ENCODE results near the gene FOXRED2.

Gene FOXRED2

GRCh38 chr22:36510384-36510783 is 3.5 kb upstream of the FOXRED2 start:
- H4K8ac ChIP-seq (ENCODE audit: low read depth, low read length): no peak overlapping the region
- no peak overlapping the region for H3K23ac ChIP-seq (ENCODE audit: low read length)
- no peak overlapping the region for H2BK12ac ChIP-seq (ENCODE audit: low read length)
- peaks cover 8 to 9% of the 10 kb centered on the region in 2 experiments for H3K4me1 ChIP-seq (ENCODE audit: control insufficient read depth in 1 of 2, insufficient read depth in 2 of 2, low read length in 2 of 2)
- peaks cover 35 to 43% of the 10 kb centered on the region in 2 experiments for H3K36me3 ChIP-seq (ENCODE audit: control insufficient read depth in 1 of 2, insufficient read depth in 2 of 2, low read length in 2 of 2)
- H3K4me2 ChIP-seq (ENCODE audit: low read length): no peak overlapping the region
- DNase-seq: no peak
- H3K27me3 ChIP-seq (ENCODE audit: insufficient read depth, low read length): no peaks in the 10 kb centered on the region
- no peak overlapping the region for H2AK5ac ChIP-seq (ENCODE audit: low read length)
- H3K79me2 ChIP-seq (ENCODE audit: control insufficient read depth, insufficient read depth, low read length, poor library complexity): peaks cover 2% of the 10 kb centered on the region
- peaks cover 5% of the 10 kb centered on the region for H3K79me1 ChIP-seq (ENCODE audit: low read length)
- no peak overlapping the region for H3K27ac ChIP-seq (ENCODE audit: low read depth, low read length)
- no peak overlapping the region for H3K4ac ChIP-seq (ENCODE audit: low read depth, low read length)
- no peaks in the 10 kb centered on the region for H3K9me3 ChIP-seq (ENCODE audit: insufficient read depth, low read depth, low read length)
- H2BK5ac ChIP-seq (ENCODE audit: low read depth, low read length, poor library complexity): no peak overlapping the region
- H2AFZ ChIP-seq (ENCODE audit: insufficient read depth, low read length, poor library complexity): no peak overlapping the region
- H4K12ac ChIP-seq (ENCODE audit: low read depth, low read length): no peak overlapping the region
- no peak overlapping the region for H3K14ac ChIP-seq (ENCODE audit: low read length)
- H3K9ac ChIP-seq (ENCODE audit: low read length): no peak overlapping the region
- no peak overlapping the region for H3K4me3 ChIP-seq (ENCODE audit: low read depth, low read length)
- no peak overlapping the region for H2BK120ac ChIP-seq (ENCODE audit: insufficient read depth, low read length, poor library complexity)
- H4K91ac ChIP-seq (ENCODE audit: low read depth, low read length): no peak overlapping the region
- no peak overlapping the region for H3K18ac ChIP-seq (ENCODE audit: low read length)
- WGBS (ENCODE audit: extremely low coverage, insufficient coverage, insufficient read length): no CpG with 5 or more reads among the region's 3 CpGs

- no peak overlapping the region for H2BK120ac ChIP-seq (ENCODE audit: insufficient read depth, low read length, poor library complexity)
- no peak overlapping the region for H2AFZ ChIP-seq (ENCODE audit: insufficient read depth, low read length, poor library complexity)
- H2BK12ac ChIP-seq (ENCODE audit: low read length): no peak overlapping the region
- H3K4me3 ChIP-seq (ENCODE audit: low read depth, low read length): peak overlapping the region; percentile 70
- peaks cover 5% of the 10 kb centered on the region for H3K79me1 ChIP-seq (ENCODE audit: low read length)
- no peak overlapping the region for H3K27ac ChIP-seq (ENCODE audit: low read depth, low read length)
- H4K8ac ChIP-seq (ENCODE audit: low read depth, low read length): peak overlapping the region; percentile 85
- no peak overlapping the region for H3K18ac ChIP-seq (ENCODE audit: low read length)
- no peak overlapping the region for H3K4ac ChIP-seq (ENCODE audit: low read depth, low read length)
- peaks cover 8 to 9% of the 10 kb centered on the region in 2 experiments for H3K4me1 ChIP-seq (ENCODE audit: control insufficient read depth in 1 of 2, insufficient read depth in 2 of 2, low read length in 2 of 2)
- H3K23ac ChIP-seq (ENCODE audit: low read length): no peak overlapping the region
- peaks cover 2% of the 10 kb centered on the region for H3K9me3 ChIP-seq (ENCODE audit: insufficient read depth, low read depth, low read length)
- H3K14ac ChIP-seq (ENCODE audit: low read length): no peak overlapping the region
- no peak overlapping the region for H2AK5ac ChIP-seq (ENCODE audit: low read length)
- no peak overlapping the region for H4K12ac ChIP-seq (ENCODE audit: low read depth, low read length)
- peaks cover 2% of the 10 kb centered on the region for H3K79me2 ChIP-seq (ENCODE audit: control insufficient read depth, insufficient read depth, low read length, poor library complexity)
- H4K91ac ChIP-seq (ENCODE audit: low read depth, low read length): no peak overlapping the region
- no CpG with 5 or more reads among the region's 6 CpGs for WGBS (ENCODE audit: extremely low coverage, insufficient coverage, insufficient read length)
- DNase-seq: no peak
- H3K4me2 ChIP-seq (ENCODE audit: low read length): peak overlapping the region; percentile 83
- no peak overlapping the region for H2BK5ac ChIP-seq (ENCODE audit: low read depth, low read length, poor library complexity)
- H3K27me3 ChIP-seq (ENCODE audit: insufficient read depth, low read length): no peaks in the 10 kb centered on the region
- H3K36me3 ChIP-seq (ENCODE audit: control insufficient read depth in 1 of 2, insufficient read depth in 2 of 2, low read length in 2 of 2): peaks cover 15 to 20% of the 10 kb centered on the region in 2 experiments
- no peak overlapping the region for H3K9ac ChIP-seq (ENCODE audit: low read length)
These were observed 724 bp upstream of the FOXRED2 start for GRCh38 chr22:36507518-36508010.

GRCh38 chr22:36505998-36506635 is 723 bp downstream of the FOXRED2 start:
- H3K14ac ChIP-seq (ENCODE audit: low read length): no peak overlapping the region
- H2BK5ac ChIP-seq (ENCODE audit: low read depth, low read length, poor library complexity): no peak overlapping the region
- H3K18ac ChIP-seq (ENCODE audit: low read length): no peak overlapping the region
- H3K36me3 ChIP-seq (ENCODE audit: control insufficient read depth in 1 of 2, insufficient read depth in 2 of 2, low read length in 2 of 2): peaks cover 4 to 8% of the 10 kb centered on the region in 2 experiments
- H3K9me3 ChIP-seq (ENCODE audit: insufficient read depth, low read depth, low read length): peaks cover 2% of the 10 kb centered on the region
- no peak overlapping the region for H3K4me3 ChIP-seq (ENCODE audit: low read depth, low read length)
- H3K79me1 ChIP-seq (ENCODE audit: low read length): peaks cover 5% of the 10 kb centered on the region
- peaks cover 8 to 9% of the 10 kb centered on the region in 2 experiments for H3K4me1 ChIP-seq (ENCODE audit: control insufficient read depth in 1 of 2, insufficient read depth in 2 of 2, low read length in 2 of 2)
- H2AFZ ChIP-seq (ENCODE audit: insufficient read depth, low read length, poor library complexity): peak overlapping the region; percentile 10
- no peak overlapping the region for H2BK120ac ChIP-seq (ENCODE audit: insufficient read depth, low read length, poor library complexity)
- H3K4me2 ChIP-seq (ENCODE audit: low read length): peak overlapping the region; percentile 83
- H4K12ac ChIP-seq (ENCODE audit: low read depth, low read length): peak overlapping the region; percentile 41
- no peak overlapping the region for H3K4ac ChIP-seq (ENCODE audit: low read depth, low read length)
- no peak overlapping the region for H4K91ac ChIP-seq (ENCODE audit: low read depth, low read length)
- no peak overlapping the region for H2BK12ac ChIP-seq (ENCODE audit: low read length)
- no peak overlapping the region for H3K27ac ChIP-seq (ENCODE audit: low read depth, low read length)
- no peaks in the 10 kb centered on the region for H3K27me3 ChIP-seq (ENCODE audit: insufficient read depth, low read length)
- peaks cover 2% of the 10 kb centered on the region for H3K79me2 ChIP-seq (ENCODE audit: control insufficient read depth, insufficient read depth, low read length, poor library complexity)
- no peak overlapping the region for H3K23ac ChIP-seq (ENCODE audit: low read length)
- DNase-seq: no peak
- peak overlapping the region; percentile 85 for H4K8ac ChIP-seq (ENCODE audit: low read depth, low read length)
- peak overlapping the region; percentile 5 for H2AK5ac ChIP-seq (ENCODE audit: low read length)
- no CpG with 5 or more reads among the region's 60 CpGs for WGBS (ENCODE audit: extremely low coverage, insufficient coverage, insufficient read length)
- H3K9ac ChIP-seq (ENCODE audit: low read length): no peak overlapping the region

- Histone ChIP-seq H2BK120ac (ENCODE audit: insufficient read depth, low read length, poor library complexity) (no peak overlapping the region), H3K4me3 (ENCODE audit: low read depth, low read length) (no peak overlapping the region), H3K4ac (ENCODE audit: low read depth, low read length) (no peak overlapping the region), H3K18ac (ENCODE audit: low read length) (no peak overlapping the region), H3K79me2 (ENCODE audit: control insufficient read depth, insufficient read depth, low read length, poor library complexity) (no peaks in the 10 kb centered on the region), H3K27ac (ENCODE audit: low read depth, low read length) (no peak overlapping the region), H4K8ac (ENCODE audit: low read depth, low read length) (no peak overlapping the region), H2BK12ac (ENCODE audit: low read length) (no peak overlapping the region), H3K4me1 (ENCODE audit: control insufficient read depth in 1 of 2, insufficient read depth in 2 of 2, low read length in 2 of 2) (no peaks in the 10 kb centered on the region), H3K14ac (ENCODE audit: low read length) (no peak overlapping the region), H3K36me3 (ENCODE audit: control insufficient read depth in 1 of 2, insufficient read depth in 2 of 2, low read length in 2 of 2) (peaks cover 5 to 13% of the 10 kb centered on the region in 2 experiments), H3K9me3 (ENCODE audit: insufficient read depth, low read depth, low read length) (no peaks in the 10 kb centered on the region), H3K4me2 (ENCODE audit: low read length) (no peak overlapping the region), H4K12ac (ENCODE audit: low read depth, low read length) (no peak overlapping the region), H2AK5ac (ENCODE audit: low read length) (no peak overlapping the region), H2AFZ (ENCODE audit: insufficient read depth, low read length, poor library complexity) (no peak overlapping the region), H3K23ac (ENCODE audit: low read length) (no peak overlapping the region), H3K27me3 (ENCODE audit: insufficient read depth, low read length) (no peaks in the 10 kb centered on the region), H3K9ac (ENCODE audit: low read length) (no peak overlapping the region), H3K79me1 (ENCODE audit: low read length) (no peaks in the 10 kb centered on the region), H2BK5ac (ENCODE audit: low read depth, low read length, poor library complexity) (no peak overlapping the region), H4K91ac (ENCODE audit: low read depth, low read length) (no peak overlapping the region)
- DNase-seq: no peak
- WGBS (ENCODE audit: extremely low coverage, insufficient coverage, insufficient read length): no CpG with 5 or more reads among the region's 30 CpGs
These were observed 8.8 kb downstream of the FOXRED2 start for GRCh38 chr22:36497910-36498665.

All from trophoblast cell (in vitro differentiated cells and primary cell).